Placental pericyte (primary cell): ENCODE measurements around the gene GPR37L1. TPM values are rescaled to one million over a fixed set of nuclear protein-coding genes. Genes with fewer than 3 reads are reported as not detected.

Source experiments
- small RNA-seq: library from RNA; depleted of rRNA; stranded (forward); fragments of <200 nt; gene quantifications from one replicate; pipeline ENCODE3, GENCODE V24; 2012; ENCODE audit warnings: low replicate concordance
- total RNA-seq: library from RNA; depleted of rRNA; stranded (reverse); fragments of >200 nt; gene quantifications from 2 replicates; pipeline ENCODE4 v1.2.3, GENCODE V29; 2012

The GPR37L1 gene
- under 0.01 and 0.22 TPM in 2 replicates for total RNA-seq

GRCh38 chr1:202122639-202123335, at the start of gene GPR37L1:
Gene GPR37L1 (plus strand): TSS chr1:202122917. CDS start chr1:202122964, 47 bp downstream.

GRCh38 chr1:202144402-202145067, 21.8 kb downstream of the GPR37L1 start, which contains the start of gene ARL8A:
Gene ARL8A (minus strand): TSS chr1:202144737. CDS start chr1:202144572, 165 bp downstream.

GRCh38 chr1:202160377-202160940, 37.7 kb downstream of the GPR37L1 start, which contains the start of gene PTPN7:
Gene PTPN7 (minus strand): TSS chr1:202160602. CDS start chr1:202159402, 1,200 bp downstream.

Small RNA genes within 50 kb of the gene (small RNA-seq; reads per million reads assigned to genes)
- gene CRIP1P3, result not detected

Other genes with a start within 250 kb of the GPR37L1 start
- gene SHISA4, start 234.0 kb upstream of the GPR37L1 start, total RNA-seq, result 18.5 and 28.7 TPM in 2 replicates
- 5.4 and 5.9 TPM in 2 replicates for gene LMOD1, start 176.4 kb upstream of the GPR37L1 start, total RNA-seq
- 71.3 TPM in 2 replicates for gene TIMM17A, start 167.4 kb upstream of the GPR37L1 start, total RNA-seq
- 60.0 and 66.7 TPM in 2 replicates for gene RNPEP, start 140.3 kb upstream of the GPR37L1 start, total RNA-seq
- 0.29 and 5.3 TPM in 2 replicates for gene ELF3, start 112.3 kb upstream of the GPR37L1 start, total RNA-seq
- 30.5 and 33.7 TPM in 2 replicates for gene ARL8A, start 21.8 kb downstream of the GPR37L1 start, total RNA-seq
- gene PTPN7, start 37.7 kb downstream of the GPR37L1 start, total RNA-seq, result not detected in 2 replicates
- gene LGR6, start 70.9 kb downstream of the GPR37L1 start, total RNA-seq, result under 0.01 TPM in 1 of 2 replicates, not detected in the other
- gene UBE2T, start 219.0 kb downstream of the GPR37L1 start, total RNA-seq, result 5.9 and 50.7 TPM in 2 replicates
- gene PPP1R12B, start 225.8 kb downstream of the GPR37L1 start, total RNA-seq, result 18.8 and 20.5 TPM in 2 replicates